Measurements from ENCODE around the gene TTC16.

TTC16 gene, protein sequence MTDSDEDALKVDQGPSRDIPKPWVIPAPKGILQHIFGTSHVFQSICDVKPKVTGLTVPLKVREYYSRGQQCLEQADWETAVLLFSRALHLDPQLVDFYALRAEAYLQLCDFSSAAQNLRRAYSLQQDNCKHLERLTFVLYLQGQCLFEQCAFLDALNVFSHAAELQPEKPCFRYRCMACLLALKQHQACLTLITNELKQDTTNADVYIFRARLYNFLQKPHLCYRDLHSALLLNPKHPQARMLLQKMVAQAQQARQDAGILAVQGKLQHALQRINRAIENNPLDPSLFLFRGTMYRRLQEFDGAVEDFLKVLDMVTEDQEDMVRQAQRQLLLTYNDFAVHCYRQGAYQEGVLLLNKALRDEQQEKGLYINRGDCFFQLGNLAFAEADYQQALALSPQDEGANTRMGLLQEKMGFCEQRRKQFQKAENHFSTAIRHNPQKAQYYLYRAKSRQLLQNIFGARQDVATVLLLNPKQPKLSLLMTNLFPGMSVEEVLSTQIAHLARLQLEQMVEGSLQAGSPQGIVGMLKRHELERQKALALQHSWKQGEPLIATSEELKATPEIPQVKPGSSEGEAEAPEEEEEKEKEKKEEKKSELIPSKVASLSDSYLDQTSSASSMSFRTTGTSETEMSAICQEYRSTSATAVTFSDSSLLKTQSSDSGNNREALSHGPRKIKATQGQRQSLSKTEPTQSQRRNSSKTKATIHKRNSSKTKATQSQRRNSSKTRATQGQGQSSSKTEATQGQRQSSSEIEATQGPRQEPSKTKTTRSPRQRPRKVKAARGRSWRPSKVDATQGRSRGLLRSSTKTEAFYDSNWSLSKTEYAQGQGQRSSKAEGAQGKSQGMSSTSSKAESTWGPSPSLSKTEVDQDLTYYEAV

GRCh38 chr9:127715470-127716337 lies at the start of gene TTC16, which contains the start of gene PTRH1:
Gene TTC16 (plus strand): TSS chr9:127716079. CDS start chr9:127716146, 67 bp downstream.
Gene PTRH1 (minus strand): TSS chr9:127715663. CDS start chr9:127715639, 24 bp downstream.
- peak; percentile 89 for DNase-seq

- DNase-seq: no peak
Observed at GRCh38 chr9:127667127-127667844, 48.6 kb upstream of the TTC16 start.

DNA sequence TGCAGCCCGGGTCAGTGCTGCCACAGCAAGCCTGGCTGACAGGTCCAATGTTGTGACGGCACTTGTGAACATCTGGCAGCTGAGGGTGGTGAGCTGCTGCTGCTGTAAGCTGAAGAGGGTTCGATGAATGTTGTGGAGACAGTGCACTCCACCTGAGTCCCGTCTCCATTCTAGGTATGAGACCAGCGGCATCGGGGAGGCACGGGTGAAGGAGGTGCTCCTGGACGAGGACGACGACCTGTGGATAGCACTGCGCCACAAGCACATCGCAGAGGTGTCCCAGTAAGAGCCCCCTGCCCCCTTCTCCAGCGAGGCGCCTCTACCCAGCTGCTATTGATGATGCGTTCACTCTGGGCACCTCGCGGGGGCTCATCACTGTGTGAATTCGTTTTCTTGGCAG lies 48.0 kb upstream of the TTC16 start:
- DNase-seq: no peak

GRCh38 chr9:127673234-127673633 lies 42.6 kb upstream of the TTC16 start:
- DNase-seq: no peak

- no peak for DNase-seq
Observed at GRCh38 chr9:127676638-127677037, 39.2 kb upstream of the TTC16 start.

- peak; percentile 37 for DNase-seq
Observed at GRCh38 chr9:127679506-127679905, 36.4 kb upstream of the TTC16 start.

DNA sequence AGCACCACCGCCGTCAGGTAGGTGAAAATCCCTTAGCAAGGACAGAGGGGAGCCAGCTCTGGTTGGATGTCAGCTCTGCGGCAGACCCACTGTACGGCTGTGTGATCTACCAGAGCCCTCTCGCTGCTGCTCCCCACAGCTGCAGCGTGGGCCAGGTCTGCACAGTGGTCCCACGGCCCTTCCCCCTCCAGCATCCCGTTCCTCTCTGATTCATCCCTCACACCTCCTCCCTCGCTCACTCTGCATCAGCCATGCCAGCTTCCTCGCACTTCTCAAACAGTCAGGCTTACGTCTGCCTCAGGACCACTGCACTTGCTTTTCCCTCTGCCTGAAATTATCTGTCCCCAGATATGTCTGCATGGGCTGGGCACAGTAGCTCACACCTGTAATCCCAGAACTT lies 35.7 kb upstream of the TTC16 start:
- no peak for DNase-seq

DNA sequence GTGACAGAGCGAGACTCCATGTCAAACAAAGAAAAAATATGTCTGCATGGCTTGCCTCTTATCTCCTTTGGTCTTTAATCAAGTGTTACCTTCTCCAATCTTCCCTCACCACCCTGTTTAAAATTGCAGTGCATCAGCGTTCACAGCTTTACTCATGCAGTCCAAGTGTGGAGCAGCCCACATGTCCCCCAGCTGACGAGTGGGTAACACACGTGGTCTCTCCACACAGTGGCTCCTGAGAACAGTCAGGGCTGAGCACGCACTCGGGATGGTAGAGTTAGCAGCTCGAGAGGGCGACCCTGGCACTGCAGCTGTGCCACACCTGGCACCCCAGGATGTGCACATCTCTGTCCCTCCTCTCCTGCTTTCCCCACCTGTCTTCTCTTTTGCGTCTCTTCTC lies 35.0 kb upstream of the TTC16 start:
- DNase-seq: no peak

DNA sequence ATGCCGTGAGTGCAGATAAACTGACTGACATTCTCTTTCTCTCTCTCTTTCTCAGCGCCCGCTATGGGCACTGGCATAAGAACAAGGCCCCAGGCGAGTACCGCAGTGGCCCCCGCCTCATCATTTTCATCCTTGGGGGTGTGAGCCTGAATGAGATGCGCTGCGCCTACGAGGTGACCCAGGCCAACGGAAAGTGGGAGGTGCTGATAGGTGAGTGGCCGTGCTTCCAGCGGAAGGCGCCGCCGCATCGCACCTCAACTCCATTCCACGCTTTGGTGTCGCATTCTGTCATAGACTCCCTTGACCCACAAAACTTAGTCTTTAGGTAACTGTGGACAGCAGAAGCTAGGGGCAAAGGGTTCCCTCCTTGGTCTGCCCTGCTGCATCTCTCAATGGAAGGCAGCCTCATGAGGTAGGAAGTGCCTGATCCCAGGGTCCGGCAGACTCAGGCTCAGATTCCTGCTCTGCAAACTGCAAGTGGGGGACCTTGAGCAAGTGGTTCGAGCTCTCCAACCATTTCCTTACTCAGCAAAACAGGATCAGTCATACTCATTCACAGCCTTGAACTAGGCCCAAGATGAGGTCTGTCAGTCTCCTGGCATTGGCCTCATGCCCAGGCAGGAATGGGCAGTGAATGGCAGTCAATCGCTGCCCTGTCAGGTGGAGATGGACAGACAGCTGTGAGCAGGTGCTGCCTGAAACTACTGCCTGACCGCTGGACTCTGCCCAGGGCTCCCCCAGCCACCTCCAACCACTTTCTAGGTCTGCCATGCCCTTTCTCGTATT lies 33.3 kb upstream of the TTC16 start:
- no peak for DNase-seq

DNA sequence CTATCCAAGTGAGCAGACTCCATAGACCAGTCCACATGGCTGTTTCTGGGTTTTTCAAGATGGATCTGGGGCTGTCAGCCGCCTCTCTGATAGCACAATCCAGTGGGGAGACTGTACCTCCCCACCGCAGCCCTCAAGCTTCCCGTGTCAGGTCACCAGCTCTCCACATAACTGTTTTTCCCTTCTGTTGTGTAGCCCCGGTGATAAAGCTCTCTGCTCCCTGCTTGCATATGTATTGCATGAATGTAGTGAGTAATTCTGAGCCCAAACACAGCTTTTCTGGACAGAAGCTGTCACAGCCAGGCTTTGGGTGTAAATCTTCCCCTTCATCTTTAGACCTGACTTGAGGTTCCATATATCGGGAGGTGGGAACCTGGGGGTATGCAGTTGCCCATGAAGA lies 32.2 kb upstream of the TTC16 start:
- no peak for DNase-seq

GRCh38 chr9:127684576-127684975 lies 31.3 kb upstream of the TTC16 start:
- no peak for DNase-seq

DNA sequence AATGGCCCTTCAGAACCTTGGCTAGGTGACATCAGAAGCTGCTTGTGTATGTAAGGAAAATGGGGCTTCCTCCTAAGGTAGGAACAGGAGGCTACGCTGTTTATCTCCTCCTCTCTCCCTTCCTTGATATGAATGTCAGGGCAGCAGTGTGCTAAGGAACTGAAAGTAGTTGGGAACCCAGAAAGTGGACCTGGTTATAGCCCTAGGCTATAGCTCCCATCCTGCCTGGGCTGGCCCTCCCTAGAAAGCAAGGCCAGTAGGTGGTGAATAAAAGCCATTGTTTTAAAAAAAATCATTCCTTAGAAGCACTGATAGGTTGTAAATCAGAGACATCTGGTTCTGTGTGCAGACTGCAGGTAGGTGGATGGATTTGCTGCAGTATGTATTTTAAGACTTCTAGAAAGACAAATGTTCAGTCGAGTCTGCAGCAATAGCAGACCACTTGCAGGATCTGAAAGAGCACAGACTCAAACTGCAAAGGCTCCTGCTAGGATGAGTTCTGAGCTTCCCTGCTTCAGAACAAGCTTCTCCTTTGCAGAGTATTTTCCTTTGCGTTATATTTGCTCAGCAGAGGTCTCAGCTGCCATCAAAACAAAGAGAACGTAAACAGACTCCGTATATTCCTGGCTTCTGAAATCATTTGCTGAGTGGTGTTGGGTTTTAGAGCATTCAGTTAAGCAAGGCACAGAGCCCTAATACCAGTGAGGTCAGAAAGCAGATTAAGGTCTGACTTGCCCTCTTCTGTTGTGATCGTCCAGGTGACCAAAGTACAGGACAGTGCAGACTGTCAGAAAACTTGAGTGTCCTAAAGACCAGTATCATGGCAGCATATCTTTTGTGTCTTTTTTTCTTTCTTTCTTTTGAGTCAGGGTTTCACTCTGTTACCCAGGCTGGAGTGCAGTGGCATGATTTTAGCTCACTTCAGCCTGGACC lies 29.2 kb upstream of the TTC16 start:
- DNase-seq: no peak

- no peak for DNase-seq
Observed at GRCh38 chr9:127689329-127690000, 26.4 kb upstream of the TTC16 start.

DNA sequence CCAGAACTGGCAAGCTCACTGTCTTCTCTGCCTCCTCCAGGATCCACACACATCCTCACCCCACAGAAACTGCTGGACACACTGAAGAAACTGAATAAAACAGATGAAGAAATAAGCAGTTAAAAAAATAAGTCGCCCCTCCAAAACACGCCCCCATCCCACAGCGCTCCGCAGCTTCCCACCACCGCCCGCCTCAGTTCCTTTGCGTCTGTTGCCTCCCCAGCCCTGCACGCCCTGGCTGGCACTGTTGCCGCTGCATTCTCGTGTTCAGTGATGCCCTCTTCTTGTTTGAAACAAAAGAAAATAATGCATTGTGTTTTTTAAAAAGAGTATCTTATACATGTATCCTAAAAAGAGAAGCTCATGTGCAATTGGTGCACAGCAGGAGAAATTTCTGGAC lies 25.1 kb upstream of the TTC16 start:
- no peak for DNase-seq

DNA sequence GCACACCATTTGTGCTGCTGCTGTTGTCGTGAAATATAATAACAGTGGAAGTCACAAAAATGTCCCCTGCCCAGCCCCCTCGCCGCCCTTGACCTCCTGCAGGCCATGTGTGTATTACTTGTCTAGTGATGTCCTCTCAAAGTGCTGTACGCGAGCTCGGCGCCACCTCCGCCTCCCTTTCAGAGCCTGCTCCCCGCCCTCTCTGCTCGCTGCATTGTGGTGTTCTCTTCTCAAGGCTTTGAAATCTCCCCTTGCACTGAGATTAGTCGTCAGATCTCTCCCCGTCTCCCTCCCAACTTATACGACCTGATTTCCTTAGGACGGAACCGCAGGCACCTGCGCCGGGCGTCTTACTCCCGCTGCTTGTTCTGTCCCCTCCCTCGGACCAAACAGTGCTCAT lies 23.8 kb upstream of the TTC16 start:
- DNase-seq: no peak

- DNase-seq: no peak
Observed at GRCh38 chr9:127693143-127693542, 22.7 kb upstream of the TTC16 start.

DNA sequence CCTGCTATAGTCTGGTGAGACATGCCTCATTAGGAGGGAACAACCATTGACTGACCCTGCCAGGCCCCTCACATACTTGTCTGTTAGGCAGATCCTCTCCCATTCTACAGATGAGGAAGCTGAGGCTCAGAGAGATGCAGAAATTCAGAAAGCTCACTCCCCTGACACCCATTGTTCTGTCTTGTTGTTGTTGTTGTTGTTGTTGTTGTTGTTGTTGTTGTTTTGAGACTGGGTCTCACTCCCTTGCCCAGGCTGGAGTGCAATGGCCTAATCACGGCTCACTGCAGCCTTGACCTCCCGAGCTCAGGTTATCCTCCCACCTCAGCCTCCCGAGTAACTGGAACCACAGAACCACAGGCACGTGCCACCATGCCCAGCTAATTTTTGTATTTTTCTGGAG lies 22.2 kb upstream of the TTC16 start:
- DNase-seq: no peak

DNA sequence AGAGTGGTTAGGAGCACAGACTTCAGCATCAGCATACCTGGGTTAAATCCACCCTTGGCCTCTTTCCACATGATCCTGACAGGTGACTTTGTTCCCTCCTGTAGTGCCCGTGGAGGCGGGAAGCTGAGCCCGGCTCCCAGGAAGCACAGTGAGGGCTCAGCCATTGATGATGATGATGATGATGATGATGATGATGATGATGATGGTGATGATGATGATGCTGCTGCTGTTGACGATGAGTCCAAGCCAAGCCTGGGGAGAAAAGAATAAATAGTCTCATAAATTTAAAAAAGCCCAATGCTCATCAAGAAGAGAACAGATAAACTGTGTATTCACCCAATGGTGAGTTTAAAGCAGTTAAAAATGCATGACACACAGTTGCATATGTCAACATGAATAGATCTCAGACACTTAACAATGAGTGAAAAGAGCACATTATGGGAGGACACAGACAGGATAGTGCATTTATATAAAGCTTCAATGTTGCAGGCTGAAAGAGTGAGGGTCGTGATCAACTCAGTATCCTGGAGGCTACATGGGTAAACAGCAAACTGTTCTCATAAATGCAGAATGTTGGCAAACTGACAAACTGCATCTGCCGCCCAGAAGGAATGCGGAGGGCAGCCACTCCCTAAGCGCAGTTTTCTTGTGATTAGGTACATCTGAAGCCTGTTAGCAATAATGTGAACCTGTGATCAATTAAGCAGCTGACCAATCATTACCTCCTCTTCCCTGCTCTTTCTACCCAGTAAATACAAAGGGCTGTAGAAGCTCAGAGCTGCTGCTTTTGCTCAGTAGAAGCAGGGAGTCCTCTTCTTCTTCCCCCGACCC lies 20.8 kb upstream of the TTC16 start:
- no peak for DNase-seq

DNA sequence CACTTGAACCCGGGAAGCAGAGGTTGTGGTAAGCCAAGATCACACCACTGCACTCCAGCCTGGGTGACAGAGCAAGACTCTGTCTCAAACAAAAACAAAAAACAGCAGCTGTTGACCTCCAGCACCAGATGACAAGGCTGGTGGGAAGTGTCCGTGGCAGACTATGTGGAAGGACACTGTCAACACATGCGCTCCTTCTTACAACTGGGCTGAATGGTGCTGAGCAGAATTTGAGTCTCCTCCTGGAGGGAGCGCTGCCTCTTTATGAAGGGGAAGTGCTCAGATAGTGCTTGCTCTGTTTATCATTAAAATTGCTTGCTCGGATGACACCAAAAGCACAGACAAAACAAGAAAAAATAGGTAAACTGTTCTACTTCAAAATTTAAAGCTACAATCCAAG lies 18.3 kb upstream of the TTC16 start:
- no peak for DNase-seq

Measured in NCI-H524 treated with DMSO at 0.1 percent for 48 hours (cell line).